Fibroblast of lung (primary cell): Measurements from ENCODE around the gene VWA3B. TPM values are rescaled to one million over a fixed set of nuclear protein-coding genes. Genes with fewer than 3 reads are reported as not detected.
A peak's percentile ranks its signal among the peaks of the same experiment; 100 is the strongest.

Experiments used
- DNase-seq, 2 donors: peaks; one replicate each; pipeline versions ENCODE4 v3.0.0 to v3.0.0-alpha.2; 2010; ENCODE audit warnings: low read depth in 2 of 2
- H2AFZ ChIP-seq: 2 replicates; pipeline ENCODE4 v1.5.1; 2012; ENCODE audit warnings: low read length, control low read depth, inconsistent platforms
- H3K27ac ChIP-seq: 2 replicates; pipeline ENCODE4 v1.5.1; 2011; ENCODE audit warnings: low read length, control low read depth; ENCODE audit not compliant: insufficient read depth
- H3K27me3 ChIP-seq: 2 replicates; pipeline ENCODE4 v1.5.1; 2011; ENCODE audit warnings: mild to moderate bottlenecking, low read length; ENCODE audit not compliant: control insufficient read depth, insufficient read depth
- H3K36me3 ChIP-seq: 2 replicates; pipeline ENCODE4 v1.5.1; 2011; ENCODE audit warnings: low read length; ENCODE audit not compliant: control insufficient read depth, insufficient read depth
- H3K4me1 ChIP-seq: 2 replicates; pipeline ENCODE4 v1.5.1; 2011; ENCODE audit warnings: low read length; ENCODE audit not compliant: control insufficient read depth, insufficient read depth; ENCODE audit errors: extremely low read depth
- H3K4me2 ChIP-seq: 2 replicates; pipeline ENCODE4 v1.5.1; 2011; ENCODE audit warnings: low read length, control low read depth; ENCODE audit not compliant: insufficient read depth; ENCODE audit errors: extremely low read depth
- H3K4me3 ChIP-seq, 4 experiments: fragments of 200-600 bp in 1 of 4; sonication (generic) in 1 of 4; replicated peaks in 1 of 4; 2 replicates each; pipeline ENCODE4 v1.5.1; 2011 to 2016; ENCODE audit warnings: low read length in 4 of 4, low read depth in 3 of 4, mild to moderate bottlenecking in 3 of 4, control low read depth in 2 of 4, inconsistent platforms in 1 of 4, mixed read lengths in 1 of 4; ENCODE audit not compliant: insufficient read depth in 1 of 4; ENCODE audit errors: control extremely low read depth in 1 of 4
- H3K79me2 ChIP-seq: 2 replicates; pipeline ENCODE4 v1.5.1; 2012; ENCODE audit warnings: mild to moderate bottlenecking, low read length, inconsistent platforms; ENCODE audit not compliant: control insufficient read depth, insufficient read depth
- H3K9ac ChIP-seq: 2 replicates; pipeline ENCODE4 v1.5.1; 2011; ENCODE audit warnings: mild to moderate bottlenecking, low read length, control low read depth; ENCODE audit not compliant: insufficient read depth
- H3K9me3 ChIP-seq: 2 replicates; pipeline ENCODE4 v1.5.1; 2012; ENCODE audit warnings: low read depth, low read length; ENCODE audit not compliant: control insufficient read depth, insufficient read depth
- H4K20me1 ChIP-seq: 2 replicates; pipeline ENCODE4 v1.5.1; 2011; ENCODE audit warnings: low read length; ENCODE audit not compliant: control insufficient read depth, insufficient read depth; ENCODE audit errors: extremely low read depth
- CTCF ChIP-seq, 2 donors: IDR thresholded peaks in 1 of 2; conservative IDR thresholded peaks in 1 of 2; 1 replicate in 1 of 2; 2 replicates in 1 of 2; pipeline ENCODE4 v1.5.1; 2011 to 2012; ENCODE audit warnings: low read length in 2 of 2, control low read depth in 1 of 2, inconsistent platforms in 1 of 2, low read depth in 1 of 2, mild to moderate bottlenecking in 1 of 2
- EZH2 ChIP-seq: IDR thresholded peaks from 2 replicates; pipeline ENCODE4 v1.5.1; 2012; ENCODE audit warnings: low read length, control low read depth, mild to moderate bottlenecking; ENCODE audit errors: missing control alignments
- polyA plus RNA-seq, 2 donors: library from polyadenylated mRNA; depleted of rRNA in 1 of 2; stranded (reverse) in 1 of 2; unstranded in 1 of 2; fragments of >200 nt; gene quantifications; 2 replicates each; pipeline ENCODE4 v1.2.1, GENCODE V29; 2011 to 2012; ENCODE audit warnings: missing spikeins in 1 of 2
- total RNA-seq: library from RNA; depleted of rRNA; stranded (reverse); fragments of >200 nt; gene quantifications from 2 replicates; pipeline ENCODE4 v1.2.1, GENCODE V29; 2014

The VWA3B gene
- total and polyA plus RNA-seq, 2 donors (not counting 1 experiment from before 2014, with no cell fraction given): 0.17 TPM; not detected in 1

GRCh38 chr2:98167916-98168315 is 80.9 kb downstream of the VWA3B start:
- no peaks in the 10 kb centered on the region for H4K20me1 ChIP-seq
- H2AFZ ChIP-seq: no peak overlapping the region
- no peak overlapping the region for H3K4me3 ChIP-seq
- peaks cover 2% of the 10 kb centered on the region for H3K27me3 ChIP-seq
- H3K79me2 ChIP-seq: no peaks in the 10 kb centered on the region
- H3K9ac ChIP-seq: no peak overlapping the region
- no peaks in the 10 kb centered on the region for H3K36me3 ChIP-seq
- TF ChIP-seq EZH2 (no peak), CTCF (conservative IDR thresholded peaks at IDR 0.05 in 1 of 2, IDR thresholded peaks at IDR 0.05 in 1 of 2; ENCODE audit: low read depth in 1 of 2, low read length in 2 of 2) (no peak)
- H3K27ac ChIP-seq: no peak overlapping the region
- no peaks in the 10 kb centered on the region for H3K4me1 ChIP-seq
- H3K9me3 ChIP-seq: no peaks in the 10 kb centered on the region
- no peak for DNase-seq
- H3K4me2 ChIP-seq: no peak overlapping the region

GRCh38 chr2:98170076-98170475 is 83.1 kb downstream of the VWA3B start:
- Histone ChIP-seq H3K36me3 (no peaks in the 10 kb centered on the region), H3K9me3 (no peaks in the 10 kb centered on the region), H3K4me3 (no peak overlapping the region), H3K27ac (no peak overlapping the region), H2AFZ (no peak overlapping the region), H3K27me3 (peaks cover 2% of the 10 kb centered on the region), H3K4me2 (no peak overlapping the region), H3K79me2 (no peaks in the 10 kb centered on the region), H3K4me1 (no peaks in the 10 kb centered on the region), H3K9ac (no peak overlapping the region), H4K20me1 (no peaks in the 10 kb centered on the region)
- DNase-seq: peak in 1 of 2 donors; percentile 32
- no peak for TF ChIP-seq CTCF (conservative IDR thresholded peaks at IDR 0.05 in 1 of 2, IDR thresholded peaks at IDR 0.05 in 1 of 2; ENCODE audit: low read depth in 1 of 2, low read length in 2 of 2)
- TF ChIP-seq EZH2: no peak

- DNase-seq: no peak
- Histone ChIP-seq H3K27me3 (peaks cover 6% of the 10 kb centered on the region), H3K9me3 (no peaks in the 10 kb centered on the region), H3K9ac (no peak overlapping the region), H3K4me2 (no peak overlapping the region), H3K27ac (no peak overlapping the region), H4K20me1 (no peaks in the 10 kb centered on the region), H3K36me3 (no peaks in the 10 kb centered on the region), H3K4me3 (no peak overlapping the region), H3K79me2 (no peaks in the 10 kb centered on the region), H2AFZ (no peak overlapping the region), H3K4me1 (no peaks in the 10 kb centered on the region)
- TF ChIP-seq EZH2 (no peak), CTCF (conservative IDR thresholded peaks at IDR 0.05 in 1 of 2, IDR thresholded peaks at IDR 0.05 in 1 of 2; ENCODE audit: low read depth in 1 of 2, low read length in 2 of 2) (no peak)
Measured at GRCh38 chr2:98172150-98172765, 85.3 kb downstream of the VWA3B start.
